Fibroblast of lung (primary cell): ENCODE data around the gene TAS2R1. TPM values are rescaled to one million over a fixed set of nuclear protein-coding genes. Genes with fewer than 3 reads are reported as not detected.

Experiments
- DNase-seq, 2 donors: peaks; one replicate each; pipeline versions ENCODE4 v3.0.0 to v3.0.0-alpha.2; 2010; ENCODE audit warnings: low read depth in 2 of 2
- H2AFZ ChIP-seq: 2 replicates; pipeline ENCODE4 v1.5.1; 2012; ENCODE audit warnings: low read length, control low read depth, inconsistent platforms
- H3K27ac ChIP-seq: 2 replicates; pipeline ENCODE4 v1.5.1; 2011; ENCODE audit warnings: low read length, control low read depth; ENCODE audit not compliant: insufficient read depth
- H3K27me3 ChIP-seq: 2 replicates; pipeline ENCODE4 v1.5.1; 2011; ENCODE audit warnings: mild to moderate bottlenecking, low read length; ENCODE audit not compliant: control insufficient read depth, insufficient read depth
- H3K36me3 ChIP-seq: 2 replicates; pipeline ENCODE4 v1.5.1; 2011; ENCODE audit warnings: low read length; ENCODE audit not compliant: control insufficient read depth, insufficient read depth
- H3K4me1 ChIP-seq: 2 replicates; pipeline ENCODE4 v1.5.1; 2011; ENCODE audit warnings: low read length; ENCODE audit not compliant: control insufficient read depth, insufficient read depth; ENCODE audit errors: extremely low read depth
- H3K4me2 ChIP-seq: 2 replicates; pipeline ENCODE4 v1.5.1; 2011; ENCODE audit warnings: low read length, control low read depth; ENCODE audit not compliant: insufficient read depth; ENCODE audit errors: extremely low read depth
- H3K4me3 ChIP-seq, 4 experiments: fragments of 200-600 bp in 1 of 4; sonication (generic) in 1 of 4; replicated peaks in 1 of 4; 2 replicates each; pipeline ENCODE4 v1.5.1; 2011 to 2016; ENCODE audit warnings: low read length in 4 of 4, low read depth in 3 of 4, mild to moderate bottlenecking in 3 of 4, control low read depth in 2 of 4, inconsistent platforms in 1 of 4, mixed read lengths in 1 of 4; ENCODE audit not compliant: insufficient read depth in 1 of 4; ENCODE audit errors: control extremely low read depth in 1 of 4
- H3K79me2 ChIP-seq: 2 replicates; pipeline ENCODE4 v1.5.1; 2012; ENCODE audit warnings: mild to moderate bottlenecking, low read length, inconsistent platforms; ENCODE audit not compliant: control insufficient read depth, insufficient read depth
- H3K9ac ChIP-seq: 2 replicates; pipeline ENCODE4 v1.5.1; 2011; ENCODE audit warnings: mild to moderate bottlenecking, low read length, control low read depth; ENCODE audit not compliant: insufficient read depth
- H3K9me3 ChIP-seq: 2 replicates; pipeline ENCODE4 v1.5.1; 2012; ENCODE audit warnings: low read depth, low read length; ENCODE audit not compliant: control insufficient read depth, insufficient read depth
- H4K20me1 ChIP-seq: 2 replicates; pipeline ENCODE4 v1.5.1; 2011; ENCODE audit warnings: low read length; ENCODE audit not compliant: control insufficient read depth, insufficient read depth; ENCODE audit errors: extremely low read depth
- CTCF ChIP-seq, 2 donors: IDR thresholded peaks in 1 of 2; conservative IDR thresholded peaks in 1 of 2; 1 replicate in 1 of 2; 2 replicates in 1 of 2; pipeline ENCODE4 v1.5.1; 2011 to 2012; ENCODE audit warnings: low read length in 2 of 2, control low read depth in 1 of 2, inconsistent platforms in 1 of 2, low read depth in 1 of 2, mild to moderate bottlenecking in 1 of 2
- EZH2 ChIP-seq: IDR thresholded peaks from 2 replicates; pipeline ENCODE4 v1.5.1; 2012; ENCODE audit warnings: low read length, control low read depth, mild to moderate bottlenecking; ENCODE audit errors: missing control alignments
- polyA plus RNA-seq, 2 donors: library from polyadenylated mRNA; depleted of rRNA in 1 of 2; stranded (reverse) in 1 of 2; unstranded in 1 of 2; fragments of >200 nt; gene quantifications; 2 replicates each; pipeline ENCODE4 v1.2.1, GENCODE V29; 2011 to 2012; ENCODE audit warnings: missing spikeins in 1 of 2
- total RNA-seq: library from RNA; depleted of rRNA; stranded (reverse); fragments of >200 nt; gene quantifications from 2 replicates; pipeline ENCODE4 v1.2.1, GENCODE V29; 2014

Gene TAS2R1
- total and polyA plus RNA-seq, 2 donors (not counting 1 experiment from before 2014, with no cell fraction given) = 0.18 TPM; not detected in 1

- DNase-seq = no peak
- no peaks in the 10 kb centered on the region for H3K9me3 ChIP-seq
- H3K79me2 ChIP-seq = no peaks in the 10 kb centered on the region
- no peaks in the 10 kb centered on the region for H3K36me3 ChIP-seq
- TF ChIP-seq EZH2 = no peak
- H4K20me1 ChIP-seq = no peaks in the 10 kb centered on the region
- no peak overlapping the region for H2AFZ ChIP-seq
- H3K9ac ChIP-seq = no peak overlapping the region
- no peak overlapping the region for H3K4me3 ChIP-seq
- H3K4me2 ChIP-seq = no peak overlapping the region
- H3K27ac ChIP-seq = no peak overlapping the region
- H3K4me1 ChIP-seq = peaks cover 4% of the 10 kb centered on the region
- H3K27me3 ChIP-seq = no peaks in the 10 kb centered on the region
Observed at GRCh38 chr5:9657819-9658218, 27.7 kb upstream of the TAS2R1 start.

GRCh38 chr5:9655641-9656040 lies 25.5 kb upstream of the TAS2R1 start:
- Histone ChIP-seq H3K79me2 (no peaks in the 10 kb centered on the region), H3K27ac (no peak overlapping the region), H3K4me3 (no peak overlapping the region), H4K20me1 (no peaks in the 10 kb centered on the region), H3K4me1 (peaks cover 4% of the 10 kb centered on the region), H3K9me3 (no peaks in the 10 kb centered on the region), H2AFZ (no peak overlapping the region), H3K27me3 (no peaks in the 10 kb centered on the region), H3K9ac (no peak overlapping the region), H3K36me3 (no peaks in the 10 kb centered on the region), H3K4me2 (no peak overlapping the region)
- TF ChIP-seq EZH2 (no peak), CTCF (conservative IDR thresholded peaks at IDR 0.05 in 1 of 2, IDR thresholded peaks at IDR 0.05 in 1 of 2; ENCODE audit: low read depth in 1 of 2, low read length in 2 of 2) (no peak)
- no peak for DNase-seq

GRCh38 chr5:9654886-9655285 lies 24.7 kb upstream of the TAS2R1 start:
- DNase-seq = peak in 1 of 2 donors; percentile 47
- no peaks in the 10 kb centered on the region for H3K9me3 ChIP-seq
- H3K4me3 ChIP-seq = no peak overlapping the region
- H3K36me3 ChIP-seq = no peaks in the 10 kb centered on the region
- no peak overlapping the region for H3K4me2 ChIP-seq
- TF ChIP-seq CTCF (conservative IDR thresholded peaks at IDR 0.05 in 1 of 2, IDR thresholded peaks at IDR 0.05 in 1 of 2; ENCODE audit: low read depth in 1 of 2, low read length in 2 of 2) (no peak), EZH2 (no peak)
- peaks cover 4% of the 10 kb centered on the region for H3K4me1 ChIP-seq
- H3K79me2 ChIP-seq = no peaks in the 10 kb centered on the region
- no peaks in the 10 kb centered on the region for H4K20me1 ChIP-seq
- H2AFZ ChIP-seq = no peak overlapping the region
- no peak overlapping the region for H3K9ac ChIP-seq
- no peaks in the 10 kb centered on the region for H3K27me3 ChIP-seq
- no peak overlapping the region for H3K27ac ChIP-seq
